NCI-H226 (cell line): ENCODE data around the gene RNF40.
A peak's percentile ranks its signal among the peaks of the same experiment; 100 is the strongest.

Experiments used
- DNase-seq: peaks from one replicate; pipeline ENCODE4 v3.0.0-alpha.2; 2015

RNF40 gene

GRCh38 chr16:30764816-30765465, 2.8 kb downstream of the RNF40 start:
- no peak for DNase-seq

- no peak for DNase-seq
Observed at GRCh38 chr16:30766206-30766932, 4.2 kb downstream of the RNF40 start.

DNA sequence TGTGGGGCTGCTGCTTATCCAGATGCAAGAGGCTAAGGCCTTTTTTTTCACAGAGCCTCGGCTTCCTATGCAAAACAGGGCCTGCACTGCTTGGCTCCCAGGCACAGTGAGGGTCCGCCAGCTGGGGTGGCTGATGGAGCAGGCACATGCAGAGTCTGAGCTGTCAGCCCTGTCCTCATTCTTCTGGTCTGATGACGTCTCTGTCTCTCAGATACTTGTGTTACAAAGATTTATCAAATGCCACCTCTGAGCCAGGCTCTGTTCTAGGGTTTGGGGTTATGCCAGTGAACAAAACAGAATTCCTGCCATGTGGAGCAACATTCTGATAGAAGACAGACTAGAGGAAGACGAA, 4.8 kb downstream of the RNF40 start:
- no peak for DNase-seq

- DNase-seq: no peak
Observed at GRCh38 chr16:30767767-30768465, 5.8 kb downstream of the RNF40 start.

DNA sequence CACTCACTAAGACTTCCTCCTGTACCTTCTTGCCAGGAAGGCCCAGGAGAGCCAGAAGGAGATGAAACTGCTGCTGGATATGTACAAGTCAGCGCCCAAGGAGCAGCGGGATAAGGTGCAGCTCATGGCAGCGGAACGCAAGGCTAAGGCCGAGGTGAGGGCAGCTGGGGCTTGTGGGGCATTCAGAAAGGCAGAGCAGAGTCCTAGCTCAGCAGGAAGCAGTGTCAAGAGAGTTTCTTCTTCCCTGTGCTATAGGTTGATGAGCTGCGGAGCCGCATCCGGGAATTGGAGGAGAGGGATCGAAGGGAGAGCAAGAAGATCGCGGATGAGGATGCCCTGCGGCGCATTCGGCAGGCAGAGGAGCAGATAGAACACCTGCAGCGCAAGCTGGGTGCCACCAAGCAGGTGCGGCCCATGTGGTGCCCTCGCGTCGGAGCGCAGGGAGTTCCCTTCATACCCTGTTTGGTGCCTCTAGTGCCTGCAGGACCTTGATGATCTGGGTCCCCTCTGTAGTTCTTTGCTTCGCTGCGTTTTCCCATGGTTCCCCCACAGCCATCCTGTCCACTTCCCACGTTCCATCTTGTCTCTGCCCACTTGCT, 6.6 kb downstream of the RNF40 start:
- DNase-seq: no peak

- DNase-seq: no peak
Observed at GRCh38 chr16:30769379-30770089, 7.4 kb downstream of the RNF40 start.

DNA sequence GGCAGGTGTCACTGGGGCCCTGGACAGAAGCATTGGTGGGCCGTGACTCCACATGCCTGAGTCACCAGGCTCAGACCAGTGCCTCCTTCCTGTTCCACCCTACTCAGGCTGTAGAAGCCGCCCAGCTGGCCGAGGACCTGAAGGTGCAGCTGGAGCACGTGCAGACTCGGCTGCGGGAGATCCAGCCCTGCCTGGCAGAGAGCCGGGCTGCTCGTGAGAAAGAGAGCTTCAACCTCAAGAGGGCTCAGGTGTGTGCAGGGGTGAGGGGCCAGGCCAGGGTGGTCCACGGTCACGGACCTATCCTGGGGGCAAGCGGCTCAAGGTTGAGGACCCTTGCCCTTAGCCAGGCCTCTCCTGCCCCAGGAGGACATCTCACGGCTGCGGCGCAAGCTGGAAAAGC, 9.6 kb downstream of the RNF40 start:
- no peak for DNase-seq

- DNase-seq: no peak
Observed at GRCh38 chr16:30773826-30774225, 11.7 kb downstream of the RNF40 start.

- DNase-seq: no peak
Observed at GRCh38 chr16:30774367-30775130, 12.4 kb downstream of the RNF40 start.

DNA sequence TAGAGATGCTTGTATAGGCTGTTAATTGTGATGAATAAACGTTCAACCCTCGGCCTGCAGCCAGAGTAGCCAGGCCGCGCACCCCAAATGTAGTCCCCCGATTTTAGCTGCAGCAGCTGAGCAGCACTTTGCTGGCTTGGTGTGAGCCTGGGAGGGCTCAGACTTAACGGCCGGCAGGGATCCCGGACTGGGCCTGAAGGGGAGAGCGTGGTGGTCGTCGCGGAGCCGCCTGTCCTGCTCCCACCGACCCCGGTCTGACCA, 12.9 kb downstream of the RNF40 start:
- DNase-seq: no peak

DNA sequence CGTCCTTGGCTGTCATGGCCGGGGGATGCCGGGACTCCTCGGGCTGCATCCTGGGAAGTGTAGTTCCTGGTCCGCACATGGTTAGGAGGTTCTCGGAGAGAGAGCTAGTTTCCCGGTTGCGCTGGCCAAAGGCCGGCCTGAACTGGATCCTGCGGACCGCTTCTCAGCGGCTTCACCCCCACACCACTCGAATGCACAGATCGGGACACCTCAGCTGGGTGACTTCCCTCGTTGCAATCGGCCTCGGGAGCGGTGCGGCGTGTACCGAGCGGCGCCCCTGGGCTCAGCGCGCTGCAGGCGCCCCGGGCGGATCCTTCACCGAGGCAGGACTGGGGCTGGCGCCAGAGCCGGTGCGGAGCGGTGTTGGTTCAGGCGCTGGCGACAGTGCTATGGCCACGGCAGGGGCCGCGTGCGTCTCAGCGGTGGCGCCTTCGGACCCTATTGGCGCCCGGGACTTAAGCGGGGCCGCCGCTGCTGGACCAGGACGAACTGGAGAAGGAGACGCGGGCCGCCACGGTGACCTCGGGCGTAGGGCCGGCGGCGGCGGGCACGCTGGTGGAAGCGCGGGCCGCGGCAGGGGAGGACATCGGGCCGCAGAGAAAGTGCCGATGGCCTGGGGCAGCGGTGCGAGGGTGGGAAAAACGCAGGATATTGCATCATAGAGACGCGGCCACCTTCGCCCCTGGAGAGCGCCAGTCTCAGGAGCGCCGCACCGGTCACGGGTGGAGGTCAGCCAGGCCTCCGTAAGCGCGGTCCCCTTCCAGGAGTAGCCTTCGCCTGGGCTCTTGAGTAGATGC, 13.5 kb downstream of the RNF40 start:
- peak; percentile 84 for DNase-seq

DNA sequence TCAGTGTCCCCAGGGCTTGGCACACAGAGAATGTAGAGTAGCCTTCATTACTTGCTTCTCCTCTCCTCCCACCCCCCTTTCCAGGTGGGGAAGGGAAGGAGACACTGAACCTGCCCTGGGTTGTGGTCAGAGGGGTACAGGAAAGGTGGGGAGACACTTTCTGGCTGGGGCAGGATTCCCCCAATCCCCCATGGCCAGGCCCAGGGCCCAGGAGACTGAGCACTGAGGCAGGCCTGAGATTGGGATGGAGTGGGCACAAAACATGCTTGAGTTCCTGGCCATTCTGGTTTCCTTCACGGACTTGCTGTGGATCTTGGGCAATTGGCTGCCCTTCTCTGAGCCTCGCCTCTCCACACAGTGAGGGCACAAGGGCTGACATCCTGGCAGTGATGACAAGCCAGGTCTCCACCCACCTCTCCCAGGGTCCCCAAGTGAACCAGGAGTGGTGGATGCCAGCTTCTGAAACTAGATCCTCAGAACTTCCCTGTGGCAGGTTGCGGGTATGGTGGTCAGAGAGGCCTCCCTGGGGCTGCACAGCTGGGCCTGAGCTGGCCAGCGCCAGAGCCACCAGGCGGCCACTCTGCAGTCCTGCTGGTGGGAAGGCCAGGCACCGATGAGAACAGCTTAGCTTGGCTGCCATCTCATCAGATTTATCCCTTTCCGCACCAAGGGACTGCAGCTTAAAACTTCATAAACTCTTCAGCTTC, 15.6 kb downstream of the RNF40 start:
- no peak for DNase-seq

- no peak for DNase-seq
Observed at GRCh38 chr16:30778549-30779244, 16.6 kb downstream of the RNF40 start.

DNA sequence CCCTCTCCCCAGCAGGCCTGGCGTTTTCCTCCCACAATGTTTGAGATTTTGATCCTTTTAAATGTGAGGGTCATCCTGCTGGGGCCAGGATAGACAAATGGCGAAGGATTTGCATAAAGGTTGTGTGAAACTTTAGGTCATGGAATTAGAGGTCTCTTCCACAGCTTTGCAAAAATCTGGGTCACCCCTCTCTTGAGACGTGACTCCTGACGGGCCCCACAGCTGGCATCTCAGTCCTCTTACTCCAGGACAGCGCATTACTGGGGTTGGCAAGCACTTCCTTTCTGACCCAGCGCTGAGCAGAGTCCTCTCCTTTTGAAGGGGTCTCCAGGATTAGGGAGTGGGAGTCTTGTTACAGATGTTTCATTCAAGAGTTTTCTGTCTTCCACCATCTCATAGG, 17.5 kb downstream of the RNF40 start:
- DNase-seq: no peak

DNA sequence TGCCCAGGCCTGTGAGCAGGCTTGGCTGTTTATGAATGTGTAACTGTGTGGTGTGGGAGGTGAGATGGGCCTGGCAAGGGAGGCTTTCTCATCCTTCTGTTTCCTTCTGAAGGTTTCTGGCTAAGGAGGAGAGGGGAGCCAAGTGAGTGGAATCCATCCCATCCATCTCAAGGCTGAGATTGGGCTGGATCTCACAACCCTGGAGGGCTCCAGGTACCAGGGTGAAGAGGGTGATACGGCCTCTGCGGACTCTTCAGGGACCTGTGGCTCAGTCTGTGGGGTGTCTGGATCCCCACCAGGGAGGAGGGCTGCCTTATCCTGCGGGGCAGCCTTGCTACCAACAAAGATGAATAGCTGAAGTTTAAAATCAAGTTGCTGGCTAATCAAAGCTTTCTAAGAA, 17.9 kb downstream of the RNF40 start:
- no peak for DNase-seq

GRCh38 chr16:30780549-30780948, 18.4 kb downstream of the RNF40 start:
- DNase-seq: no peak

DNA sequence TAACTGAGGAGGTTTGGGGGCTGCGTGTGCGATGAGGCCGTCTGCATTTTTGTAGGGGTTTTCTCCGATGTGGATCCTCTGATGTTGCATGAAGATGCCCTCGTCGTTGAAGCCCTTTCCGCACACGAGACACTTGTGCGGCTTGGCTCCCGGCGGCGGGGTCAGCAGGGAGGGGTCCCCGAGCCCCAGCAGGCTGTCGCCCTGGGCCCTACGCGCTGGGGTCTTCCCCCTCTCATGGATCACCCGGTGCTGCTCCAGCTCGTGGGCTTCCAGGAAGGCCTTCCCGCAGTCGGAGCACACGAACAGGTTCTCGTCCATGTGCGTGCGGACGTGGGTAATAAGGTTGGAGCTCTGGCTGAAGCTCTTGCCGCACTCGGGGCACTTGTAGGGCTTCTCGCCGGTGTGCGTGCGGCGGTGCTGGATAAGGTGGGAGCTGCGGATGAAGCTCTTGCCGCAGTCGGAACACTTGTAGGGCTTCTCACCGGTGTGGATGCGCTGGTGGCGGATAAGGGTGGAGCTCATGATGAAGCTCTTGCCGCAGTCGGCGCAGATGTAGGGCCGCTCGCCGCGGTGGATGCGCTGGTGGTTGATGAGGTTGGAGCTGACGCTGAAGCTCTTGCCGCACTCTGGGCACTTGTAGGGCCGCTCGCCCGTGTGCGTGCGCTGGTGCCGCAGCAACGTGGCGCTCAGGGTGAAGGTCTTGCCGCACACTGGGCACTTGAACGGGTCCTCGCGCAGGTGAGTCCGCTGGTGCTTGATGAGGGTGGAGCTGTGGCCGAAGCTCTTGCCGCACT, 20.6 kb downstream of the RNF40 start:
- DNase-seq: no peak

GRCh38 chr16:30783280-30784109, 21.4 kb downstream of the RNF40 start:
- DNase-seq: no peak

DNA sequence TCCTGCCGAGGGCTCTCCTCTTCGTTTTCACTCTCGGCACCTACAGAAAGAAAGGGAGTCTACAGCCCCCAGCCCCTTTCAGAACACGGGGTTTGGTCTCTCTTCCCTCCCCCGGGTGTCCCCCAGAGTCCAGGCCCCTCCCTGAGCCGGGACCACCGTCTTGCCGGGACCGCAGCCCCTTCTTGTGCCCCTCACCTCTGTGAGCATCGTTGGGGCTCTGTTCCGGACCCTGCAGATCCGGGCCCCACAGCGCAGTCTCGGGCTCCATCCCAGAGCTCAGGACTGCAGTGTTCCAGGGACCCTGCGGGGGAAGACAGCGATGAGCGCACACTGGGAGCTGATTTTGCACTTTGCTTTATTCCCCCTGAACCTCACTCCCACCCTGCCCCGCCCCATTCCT, 22.1 kb downstream of the RNF40 start:
- DNase-seq: no peak
